ENCODE measurements around the gene MAB21L2.
A peak's percentile ranks its signal among the peaks of the same experiment; 100 is the strongest.
"Not testable (repeated sequence)": the region's sequence is repeated elsewhere in the genome, so short reads cannot be mapped to it uniquely, and the experiment has no call there.

Gene MAB21L2
- total RNA-seq: 0 reads per million in 9 experiments

DNA sequence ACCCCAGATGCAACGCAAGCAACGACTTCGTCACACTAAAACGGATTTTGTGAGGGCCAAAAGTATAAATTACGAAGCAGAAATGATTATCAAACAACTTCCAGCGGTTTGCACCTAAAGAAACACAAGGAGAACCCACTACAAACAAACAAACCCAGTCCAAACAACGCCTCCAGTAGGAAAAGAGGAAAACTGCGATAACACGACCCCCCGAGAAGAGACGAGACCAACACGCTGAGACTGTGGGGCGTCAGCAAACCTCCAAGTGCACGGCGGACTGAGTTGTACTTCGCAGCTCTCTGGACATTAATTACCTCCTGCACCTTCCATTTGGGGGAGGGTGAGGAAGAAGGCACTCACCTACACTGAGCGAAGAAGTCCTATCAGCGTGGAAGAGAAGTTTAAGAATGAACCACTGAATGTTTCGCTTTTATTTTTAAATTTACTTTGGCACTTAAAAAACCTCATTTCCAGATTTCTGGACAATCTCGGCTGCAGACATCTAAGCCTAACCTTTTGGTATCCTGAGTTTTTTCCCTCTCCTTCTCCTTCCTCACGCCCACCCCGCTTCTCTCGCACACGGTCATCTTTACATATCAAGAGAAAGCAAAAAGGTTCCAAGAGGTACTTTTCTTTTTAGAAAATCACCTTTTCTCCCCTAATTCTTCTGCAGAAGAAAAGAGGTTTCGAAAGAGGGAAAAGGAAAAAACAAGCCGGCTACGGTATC lies at the start of gene MAB21L2:
Gene MAB21L2 (plus strand): TSS at position 6 of the 727 bp plus-strand sequence. CDS start 879 bp downstream, outside the sequence.
- no peak for DNase-seq
- no peak for ATAC-seq (replicated peaks)
- H3K36me3 Mint-ChIP-seq (ENCODE audit: insufficient read depth): peaks cover 31% of the 10 kb centered on the region
- H3K4me1 Mint-ChIP-seq (ENCODE audit: low read depth in 2 of 2): peaks cover 0 to 6% of the 10 kb centered on the region in 2 donors
- no peaks in the 10 kb centered on the region for H3K27me3 Mint-ChIP-seq
- no peak within 1 kb of the TSS for H3K4me3 Mint-ChIP-seq
- peak within 1 kb of the TSS in 1 of 2 donors; percentile 46 for H3K27ac Mint-ChIP-seq
- H3K9me3 Mint-ChIP-seq: no peaks in the 10 kb centered on the region

- Mint-ChIP-seq H3K4me1 (ENCODE audit: low read depth in 2 of 2) (peaks cover 0 to 10% of the 10 kb centered on the region in 2 donors), H3K9me3 (no peaks in the 10 kb centered on the region), H3K27me3 (no peaks in the 10 kb centered on the region), H3K4me3 (no peak overlapping the region), H3K36me3 (ENCODE audit: insufficient read depth) (no peaks in the 10 kb centered on the region), H3K27ac (no peak overlapping the region)
- no peak for DNase-seq
- ATAC-seq (replicated peaks): no peak
These were observed 48.3 kb upstream of the MAB21L2 start for GRCh38 chr4:150533673-150534072.

GRCh38 chr4:150534818-150535217 lies 47.1 kb upstream of the MAB21L2 start:
- H3K4me1 Mint-ChIP-seq (ENCODE audit: low read depth in 2 of 2): peaks cover 0 to 12% of the 10 kb centered on the region in 2 donors
- DNase-seq (no peak), ATAC-seq (replicated peaks) (no peak)
- no peak overlapping the region for H3K4me3 Mint-ChIP-seq
- peak overlapping the region in 1 of 2 donors; percentile 29 for H3K27ac Mint-ChIP-seq
- H3K36me3 Mint-ChIP-seq (ENCODE audit: insufficient read depth): no peaks in the 10 kb centered on the region
- H3K27me3 Mint-ChIP-seq: no peaks in the 10 kb centered on the region
- no peaks in the 10 kb centered on the region for H3K9me3 Mint-ChIP-seq

- DNase-seq; H3K27me3 Mint-ChIP-seq; H3K4me3 Mint-ChIP-seq; ATAC-seq (replicated peaks); H3K9me3 Mint-ChIP-seq; H3K36me3 Mint-ChIP-seq (ENCODE audit: insufficient read depth): not testable (repeated sequence)
- Mint-ChIP-seq H3K27ac (peak overlapping the region in 1 of 2 donors; percentile 20), H3K4me1 (ENCODE audit: low read depth in 2 of 2) (peaks cover 0 to 12% of the 10 kb centered on the region in 2 donors)
These were observed 44.0 kb upstream of the MAB21L2 start for GRCh38 chr4:150537911-150538310.

DNA sequence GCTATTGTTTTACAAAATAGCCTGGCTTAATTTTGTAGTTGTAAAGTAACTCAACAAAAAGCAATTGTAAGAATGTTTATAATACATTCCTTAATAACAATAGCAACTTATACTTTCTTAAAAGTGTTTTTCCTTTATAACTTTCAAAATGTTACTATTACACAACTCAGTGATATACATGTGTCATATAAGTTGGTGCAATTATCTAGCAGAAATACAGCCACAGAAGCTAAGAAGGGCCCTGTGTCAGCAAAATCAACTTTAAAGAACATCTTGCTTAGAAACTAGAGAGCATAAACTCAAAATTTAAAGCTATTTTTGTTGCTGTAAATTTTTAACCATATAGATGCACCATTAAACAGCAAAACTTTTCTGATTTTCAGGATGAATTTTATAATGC lies 41.4 kb upstream of the MAB21L2 start:
- DNase-seq (no peak), ATAC-seq (replicated peaks) (no peak)
- Mint-ChIP-seq H3K36me3 (ENCODE audit: insufficient read depth) (peaks cover 3% of the 10 kb centered on the region), H3K27ac (no peak overlapping the region), H3K27me3 (no peaks in the 10 kb centered on the region), H3K4me3 (no peak overlapping the region), H3K4me1 (ENCODE audit: low read depth in 2 of 2) (peaks cover 0 to 12% of the 10 kb centered on the region in 2 donors), H3K9me3 (no peaks in the 10 kb centered on the region)

GRCh38 chr4:150540959-150541360 lies 41.0 kb upstream of the MAB21L2 start:
- DNase-seq: no peak
- no peaks in the 10 kb centered on the region for H3K27me3 Mint-ChIP-seq
- H3K27ac Mint-ChIP-seq: no peak overlapping the region
- H3K4me3 Mint-ChIP-seq: no peak overlapping the region
- no peak for ATAC-seq (replicated peaks)
- peaks cover 3% of the 10 kb centered on the region for H3K36me3 Mint-ChIP-seq (ENCODE audit: insufficient read depth)
- H3K4me1 Mint-ChIP-seq (ENCODE audit: low read depth in 2 of 2): peaks cover 0 to 12% of the 10 kb centered on the region in 2 donors
- no peaks in the 10 kb centered on the region for H3K9me3 Mint-ChIP-seq

DNA sequence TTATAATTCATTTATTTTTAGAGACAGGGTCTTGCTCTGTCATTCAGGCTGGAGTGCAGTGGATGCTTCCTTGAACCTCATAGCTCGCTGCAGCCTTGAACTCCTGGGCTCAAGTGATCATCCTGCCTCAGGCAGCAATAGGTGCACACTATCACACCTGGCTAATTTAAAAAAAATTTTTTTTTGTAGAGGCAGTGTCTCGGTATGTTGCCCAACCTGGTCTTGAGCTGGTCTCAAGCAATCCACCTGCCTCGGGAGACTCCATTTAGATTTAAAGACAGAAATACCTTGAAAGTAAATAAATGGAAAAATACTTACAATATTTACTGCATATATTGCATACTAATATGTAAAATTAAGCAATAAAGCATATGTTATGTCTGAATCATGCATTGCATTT lies 40.3 kb upstream of the MAB21L2 start:
- Mint-ChIP-seq H3K27me3 (no peaks in the 10 kb centered on the region), H3K36me3 (ENCODE audit: insufficient read depth) (peaks cover 3% of the 10 kb centered on the region), H3K4me3 (no peak overlapping the region), H3K9me3 (no peaks in the 10 kb centered on the region), H3K4me1 (ENCODE audit: low read depth in 2 of 2) (peaks cover 0 to 12% of the 10 kb centered on the region in 2 donors), H3K27ac (no peak overlapping the region)
- no peak for ATAC-seq (replicated peaks)
- no peak for DNase-seq

DNA sequence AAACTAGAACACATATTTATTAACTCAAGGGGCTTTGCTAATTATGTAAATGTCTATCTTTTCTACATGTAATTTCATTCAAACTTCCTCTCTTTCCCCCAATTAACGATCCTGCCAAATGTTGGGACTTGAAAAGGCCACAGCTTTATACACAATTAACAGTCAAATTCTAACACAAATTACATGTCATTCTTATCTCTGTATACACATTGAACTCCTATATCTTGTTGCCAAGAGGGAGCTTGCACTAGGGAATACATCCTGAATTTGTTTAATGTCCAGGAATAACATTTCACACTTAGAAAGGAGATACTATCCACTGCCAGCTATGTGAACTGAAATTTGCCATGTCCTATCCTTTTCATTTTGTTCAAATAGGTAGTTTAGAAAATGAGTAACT lies 38.9 kb upstream of the MAB21L2 start:
- DNase-seq (no peak), ATAC-seq (replicated peaks) (no peak)
- no peaks in the 10 kb centered on the region for H3K27me3 Mint-ChIP-seq
- no peaks in the 10 kb centered on the region for H3K9me3 Mint-ChIP-seq
- H3K27ac Mint-ChIP-seq: no peak overlapping the region
- H3K36me3 Mint-ChIP-seq (ENCODE audit: insufficient read depth): peaks cover 3% of the 10 kb centered on the region
- no peak overlapping the region for H3K4me3 Mint-ChIP-seq
- peaks cover 0 to 7% of the 10 kb centered on the region in 2 donors for H3K4me1 Mint-ChIP-seq (ENCODE audit: low read depth in 2 of 2)

DNA sequence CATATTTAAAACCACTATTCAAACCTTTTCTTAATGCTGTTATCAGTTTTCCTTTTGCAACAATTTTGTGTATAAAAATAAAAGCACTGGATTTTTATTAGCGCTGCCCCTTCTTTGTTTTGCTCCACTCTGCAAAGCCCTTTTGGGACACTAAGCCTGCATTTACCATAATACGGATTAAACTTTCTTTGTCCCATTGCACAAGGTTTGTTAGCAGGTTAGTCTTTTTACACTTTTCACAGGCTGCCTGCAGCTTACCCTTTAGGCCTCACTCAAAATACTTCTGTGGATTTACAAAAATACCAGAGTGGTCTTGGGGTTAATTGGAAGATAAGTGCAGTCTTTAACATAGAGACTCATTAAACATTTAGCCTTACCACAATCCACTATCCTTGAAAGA lies 35.7 kb upstream of the MAB21L2 start:
- DNase-seq: no peak
- H3K36me3 Mint-ChIP-seq (ENCODE audit: insufficient read depth): peaks cover under 1% of the 10 kb centered on the region
- ATAC-seq (replicated peaks): no peak
- H3K9me3 Mint-ChIP-seq: no peaks in the 10 kb centered on the region
- no peaks in the 10 kb centered on the region for H3K27me3 Mint-ChIP-seq
- H3K4me1 Mint-ChIP-seq (ENCODE audit: low read depth in 2 of 2): no peaks in the 10 kb centered on the region
- H3K4me3 Mint-ChIP-seq: no peak overlapping the region
- H3K27ac Mint-ChIP-seq: no peak overlapping the region

DNA sequence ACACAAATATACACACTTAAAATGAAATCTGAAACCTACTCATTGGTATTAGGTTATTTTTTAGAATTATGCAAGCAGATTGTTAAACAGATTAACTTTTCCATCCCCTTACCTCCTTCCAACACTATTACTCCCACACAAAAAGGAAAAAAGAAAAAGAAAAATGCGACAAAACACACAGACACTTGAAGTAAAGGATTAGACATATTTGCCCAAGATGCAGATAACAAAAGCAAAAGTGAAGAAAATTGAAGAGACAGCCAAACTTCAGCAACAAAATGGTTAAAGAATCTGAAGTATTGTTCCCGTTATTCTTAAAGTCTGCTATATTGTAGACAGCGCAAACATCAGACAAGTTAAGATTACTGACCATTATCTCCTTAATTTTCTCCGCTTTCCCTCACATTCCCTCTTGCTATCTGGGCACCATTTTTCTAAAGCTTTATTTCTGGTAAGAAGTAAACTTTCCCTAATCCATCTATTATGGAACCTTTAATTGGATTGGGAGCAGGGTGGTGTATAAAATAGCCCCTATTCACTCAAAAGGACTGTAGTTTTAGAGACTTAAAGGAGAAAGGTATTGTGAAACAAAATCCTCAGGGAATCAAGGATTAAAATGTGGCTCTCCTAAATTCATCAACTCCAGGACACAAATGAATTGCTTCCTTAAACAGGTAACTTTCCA lies 34.7 kb upstream of the MAB21L2 start:
- peaks cover 3% of the 10 kb centered on the region for H3K36me3 Mint-ChIP-seq (ENCODE audit: insufficient read depth)
- no peaks in the 10 kb centered on the region for H3K9me3 Mint-ChIP-seq
- no peak overlapping the region for H3K4me3 Mint-ChIP-seq
- DNase-seq (no peak), ATAC-seq (replicated peaks) (no peak)
- H3K27ac Mint-ChIP-seq: no peak overlapping the region
- H3K4me1 Mint-ChIP-seq (ENCODE audit: low read depth in 2 of 2): no peaks in the 10 kb centered on the region
- no peaks in the 10 kb centered on the region for H3K27me3 Mint-ChIP-seq

DNA sequence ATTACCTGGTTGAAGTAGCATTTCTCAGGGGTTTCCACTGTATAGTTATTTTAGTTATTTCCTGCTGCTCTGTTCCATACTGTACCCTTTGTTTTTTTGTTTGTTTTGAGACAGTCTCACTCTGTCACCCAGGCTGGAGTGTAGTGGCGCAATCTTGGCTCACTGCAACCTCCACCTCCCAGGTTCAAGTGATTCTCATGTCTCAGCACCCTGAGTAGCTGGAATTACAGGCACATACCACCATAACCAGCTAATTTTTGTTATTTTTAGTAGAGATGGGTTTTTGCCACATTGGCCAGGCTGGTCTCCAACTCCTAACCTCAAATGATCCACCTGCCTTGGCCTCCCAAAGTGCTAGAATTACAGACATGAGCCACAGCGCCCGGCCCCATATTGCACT lies 24.1 kb upstream of the MAB21L2 start:
- H3K4me1 Mint-ChIP-seq (ENCODE audit: low read depth in 2 of 2); DNase-seq; H3K36me3 Mint-ChIP-seq (ENCODE audit: insufficient read depth); H3K4me3 Mint-ChIP-seq; H3K9me3 Mint-ChIP-seq; H3K27ac Mint-ChIP-seq; ATAC-seq (replicated peaks); H3K27me3 Mint-ChIP-seq: not testable (repeated sequence)

DNA sequence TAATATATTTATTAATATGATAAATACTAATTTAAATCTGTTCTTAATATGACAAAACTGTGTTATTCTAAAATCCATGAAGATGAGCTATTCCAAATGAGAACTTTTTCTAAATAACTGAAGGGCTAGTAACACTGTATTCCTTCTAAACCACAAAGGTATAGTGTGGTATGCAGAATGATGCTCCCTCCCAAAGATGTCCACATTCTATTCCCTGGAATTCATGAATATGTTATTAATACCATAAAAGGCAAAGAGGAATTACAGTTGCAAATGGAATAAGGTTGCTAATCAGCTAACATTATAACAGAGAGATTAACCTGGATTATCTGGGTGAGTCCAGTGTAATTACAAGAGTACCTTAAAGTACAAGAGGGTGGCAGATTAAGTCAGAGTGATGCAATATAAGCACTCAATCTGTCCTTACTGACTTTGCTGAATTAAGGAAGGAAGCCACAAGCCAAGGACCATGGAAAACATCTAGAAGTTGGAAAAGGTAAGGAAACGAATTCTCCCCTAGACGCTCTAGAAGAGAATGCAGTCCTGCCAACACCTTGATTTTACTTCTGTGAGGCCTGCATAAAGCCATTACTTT lies 20.7 kb upstream of the MAB21L2 start:
- H3K4me3 Mint-ChIP-seq: no peak overlapping the region
- no peaks in the 10 kb centered on the region for H3K27me3 Mint-ChIP-seq
- no peak overlapping the region for H3K27ac Mint-ChIP-seq
- ATAC-seq (replicated peaks) (no peak), DNase-seq (no peak)
- H3K9me3 Mint-ChIP-seq: peaks cover 0 to 6% of the 10 kb centered on the region in 2 donors
- H3K36me3 Mint-ChIP-seq (ENCODE audit: insufficient read depth): no peaks in the 10 kb centered on the region
- peaks cover 3% of the 10 kb centered on the region in 2 donors for H3K4me1 Mint-ChIP-seq (ENCODE audit: low read depth in 2 of 2)

GRCh38 chr4:150562250-150562649 lies 19.7 kb upstream of the MAB21L2 start:
- ATAC-seq (replicated peaks) (no peak), DNase-seq (no peak)
- Mint-ChIP-seq H3K4me1 (ENCODE audit: low read depth in 2 of 2) (peaks cover 3 to 7% of the 10 kb centered on the region in 2 donors), H3K27ac (peak overlapping the region in 1 of 2 donors; percentile 31), H3K36me3 (ENCODE audit: insufficient read depth) (no peaks in the 10 kb centered on the region), H3K27me3 (no peaks in the 10 kb centered on the region), H3K4me3 (no peak overlapping the region), H3K9me3 (peaks cover 0 to 6% of the 10 kb centered on the region in 2 donors)

- ATAC-seq (replicated peaks) (no peak), DNase-seq (no peak)
- H3K4me1 Mint-ChIP-seq (ENCODE audit: low read depth in 2 of 2): peaks cover 3 to 7% of the 10 kb centered on the region in 2 donors
- no peak overlapping the region for H3K27ac Mint-ChIP-seq
- peaks cover 0 to 6% of the 10 kb centered on the region in 2 donors for H3K9me3 Mint-ChIP-seq
- H3K4me3 Mint-ChIP-seq: no peak overlapping the region
- H3K27me3 Mint-ChIP-seq: no peaks in the 10 kb centered on the region
- H3K36me3 Mint-ChIP-seq (ENCODE audit: insufficient read depth): no peaks in the 10 kb centered on the region
These were observed 19.2 kb upstream of the MAB21L2 start for GRCh38 chr4:150562751-150563150.
